ENCODE data around the gene UBE2E2. TPM values are rescaled to one million over a fixed set of nuclear protein-coding genes. Genes with fewer than 3 reads are reported as not detected.

The UBE2E2 gene
- total RNA-seq, 1 experiment from 2014 or later: 38.6 TPM

- Mint-ChIP-seq H3K27ac (no peak overlapping the region), H3K36me3 (ENCODE audit: insufficient read depth in 1 of 3, low read depth in 3 of 3) (no peaks in the 10 kb centered on the region), H3K9me3 (no peaks in the 10 kb centered on the region), H3K4me1 (peaks cover 9 to 10% of the 10 kb centered on the region in 2 experiments), H3K27me3 (ENCODE audit: low read depth) (no peaks in the 10 kb centered on the region), H3K4me3 (no peak overlapping the region)
- Histone ChIP-seq H2BK5ac (ENCODE audit: insufficient read length, low read length) (no peak overlapping the region), H3K4me2 (ENCODE audit: insufficient read depth, insufficient read length, low read length) (no peak overlapping the region), H4K91ac (ENCODE audit: insufficient read length, low read depth, low read length) (no peak overlapping the region), H3K9ac (ENCODE audit: extremely low read depth, insufficient read length, low read length) (no peak overlapping the region), H3K18ac (ENCODE audit: insufficient read length, low read depth, low read length) (no peak overlapping the region), H4K5ac (ENCODE audit: insufficient read length, low read depth, low read length) (no peak overlapping the region), H3K9me3 (ENCODE audit: control insufficient read depth, low read depth, low read length) (no peaks in the 10 kb centered on the region), H2AFZ (ENCODE audit: low read length) (no peak overlapping the region), H3K79me1 (ENCODE audit: insufficient read depth, low read depth, low read length, poor library complexity, severe bottlenecking) (no peaks in the 10 kb centered on the region), H3K23ac (ENCODE audit: insufficient read length, low read depth, low read length) (no peak overlapping the region), H3K27ac (ENCODE audit: insufficient read length, low read depth, low read length) (no peak overlapping the region), H3K14ac (ENCODE audit: insufficient read depth, low read length) (no peak overlapping the region), H3K79me2 (ENCODE audit: insufficient read depth, low read length) (no peaks in the 10 kb centered on the region), H2BK20ac (ENCODE audit: low read depth, low read length, poor library complexity, severe bottlenecking) (no peak overlapping the region), H3T11ph (ENCODE audit: low read length) (no peak overlapping the region), H4K8ac (replicated peaks; ENCODE audit: insufficient read length, low read depth, low read length) (no peak overlapping the region), H3K23me2 (ENCODE audit: insufficient read length, low read depth, low read length, poor library complexity, severe bottlenecking) (no peaks in the 10 kb centered on the region), H2BK120ac (ENCODE audit: low read depth, low read length, poor library complexity, severe bottlenecking) (no peak overlapping the region), H3K27me3 (ENCODE audit: insufficient read depth, low read length) (no peaks in the 10 kb centered on the region), H3K56ac (ENCODE audit: insufficient read length, low read depth, low read length) (no peak overlapping the region), H2BK12ac (ENCODE audit: insufficient read length, low read depth, low read length) (no peak overlapping the region), H2AK5ac (ENCODE audit: insufficient read length, low read length) (no peak overlapping the region), H4K20me1 (ENCODE audit: control insufficient read depth, insufficient read depth, insufficient read length) (no peaks in the 10 kb centered on the region), H3K4ac (ENCODE audit: low read depth, low read length) (no peak overlapping the region), H3K4me1 (ENCODE audit: insufficient read depth, low read length) (peaks cover 2% of the 10 kb centered on the region; the same call in 1 of the 2 replicates), H2BK15ac (ENCODE audit: low read depth, low read length) (no peak overlapping the region)
- no peak for DNase-seq
- no CpG with 5 or more reads among the region's 3 CpGs for WGBS (ENCODE audit: extremely low coverage, insufficient read length, low lambda C conversion rate)
- TF ChIP-seq, protein P1, sequence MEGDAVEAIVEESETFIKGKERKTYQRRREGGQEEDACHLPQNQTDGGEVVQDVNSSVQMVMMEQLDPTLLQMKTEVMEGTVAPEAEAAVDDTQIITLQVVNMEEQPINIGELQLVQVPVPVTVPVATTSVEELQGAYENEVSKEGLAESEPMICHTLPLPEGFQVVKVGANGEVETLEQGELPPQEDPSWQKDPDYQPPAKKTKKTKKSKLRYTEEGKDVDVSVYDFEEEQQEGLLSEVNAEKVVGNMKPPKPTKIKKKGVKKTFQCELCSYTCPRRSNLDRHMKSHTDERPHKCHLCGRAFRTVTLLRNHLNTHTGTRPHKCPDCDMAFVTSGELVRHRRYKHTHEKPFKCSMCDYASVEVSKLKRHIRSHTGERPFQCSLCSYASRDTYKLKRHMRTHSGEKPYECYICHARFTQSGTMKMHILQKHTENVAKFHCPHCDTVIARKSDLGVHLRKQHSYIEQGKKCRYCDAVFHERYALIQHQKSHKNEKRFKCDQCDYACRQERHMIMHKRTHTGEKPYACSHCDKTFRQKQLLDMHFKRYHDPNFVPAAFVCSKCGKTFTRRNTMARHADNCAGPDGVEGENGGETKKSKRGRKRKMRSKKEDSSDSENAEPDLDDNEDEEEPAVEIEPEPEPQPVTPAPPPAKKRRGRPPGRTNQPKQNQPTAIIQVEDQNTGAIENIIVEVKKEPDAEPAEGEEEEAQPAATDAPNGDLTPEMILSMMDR (conservative IDR thresholded peaks at IDR 0.05): no peak
Observed at GRCh38 chr3:23376516-23377248, 173.6 kb downstream of the UBE2E2 start.

Data from H9 (cell line).